Pancreas (tissue), 10 donors: ENCODE data around the gene TOR2A. TPM values are rescaled to one million over a fixed set of nuclear protein-coding genes. Genes with fewer than 3 reads are reported as not detected.

Source experiments
- ATAC-seq, 4 donors: fragments of 200-7000 bp; cut with Tn5 transposase; one replicate each; pipeline versions ENCODE4 v1.8.0 to v1.9.1; 2020; ENCODE audit warnings: mild to moderate bottlenecking in 4 of 4, moderate library complexity in 4 of 4
- DNase-seq, 6 donors: peaks; one replicate each; pipeline ENCODE4 v3.0.0-alpha.2; 2020
- FAIRE-seq: peaks from 2 replicates; lab custom pipeline; 2012; peaks lifted over from hg19 to GRCh38; lab: Jason Lieb, UNC
- H3K27ac ChIP-seq, 4 donors: fragments of 200-600 bp; sonication (generic); 1 replicate in 3 of 4; 2 replicates in 1 of 4; pipeline versions ENCODE4 v1.5.0 to v1.8.0; 2020
- H3K27me3 ChIP-seq, 4 donors: fragments of 200-600 bp; one replicate each; pipeline ENCODE4 v1.8.0; 2021
- H3K36me3 ChIP-seq, 3 donors: fragments of 200-600 bp; sonication (generic) in 1 of 3; one replicate each; pipeline versions ENCODE4 v1.5.0 to v1.8.0; 2020 to 2021
- H3K4me1 ChIP-seq, 3 donors: fragments of 200-600 bp; one replicate each; pipeline ENCODE4 v1.8.0; 2021
- H3K4me3 ChIP-seq, 4 donors: fragments of 200-600 bp; sonication (generic) in 2 of 4; one replicate each; pipeline versions ENCODE4 v1.5.0 to v1.8.0; 2020 to 2021
- H3K9me3 ChIP-seq, 4 donors: fragments of 200-600 bp; one replicate each; pipeline ENCODE4 v1.8.0; 2021
- WGBS, 2 donors: extraction: QIAGEN DNeasy Blood & Tissue Kit; methylation state at CpG; one replicate each; pipeline ENCODE4 v1.1.7; 2013; 5-methylcytosine and 5-hydroxymethylcytosine counted together
- intact Hi-C, 3 donors: fragments of 100-400 bp; cut with DNase I; formaldehyde crosslinking; loops; one replicate each; pipeline versions ENCODE4 v1.11.1 to v1.14.2; 2022
- polyA plus RNA-seq, 2 donors: library from polyadenylated mRNA; stranded (reverse); fragments of 200-250 nt; gene quantifications; one replicate each; pipeline ENCODE4 v1.2.3, GENCODE V29; 2013
- total RNA-seq, 6 donors: library from RNA; stranded (reverse); fragmentation: NEBNext Ultra II Directional in 4 of 6; extraction: Animal tissue kit (Norgen Biotek cat#: 25700) in 4 of 6; gene quantifications; one replicate each; pipeline versions ENCODE4 v1.2.1 to v1.2.4, GENCODE V29; 2021 to 2023
- TF ChIP-seq, protein P1 (sequence below), 4 donors: fragments of 200-600 bp; sonication (generic) in 3 of 4; IDR thresholded peaks; one replicate each; pipeline versions ENCODE4 v1.5.0 to v1.8.0; 2021; ENCODE audit warnings: antibody characterized with exemption in 4 of 4
- donor health status: healthy with polysubstance abuse.
- donor health status: DM: no; HTN: no; CAD: no; lungs with moderate emphysema.
- donor health status: DM: no; HTN: no; CAD: no.
- donor health status: control.
- donor health status: control.
- donor health status: Bipolar disorder and iron deficiency.
- donor health status: DM: yes; HTN: yes; CAD: no.
- donor health status: DM: no; HTN: no; CAD: no.
- donor health status: DM: no; HTN: no; CAD: no.
- donor health status: DM: yes; HTN: yes; CAD: no.

Gene TOR2A
- total and polyA plus RNA-seq, 8 donors = 4.2 to 17.5 (median 6.1) TPM

DNA sequence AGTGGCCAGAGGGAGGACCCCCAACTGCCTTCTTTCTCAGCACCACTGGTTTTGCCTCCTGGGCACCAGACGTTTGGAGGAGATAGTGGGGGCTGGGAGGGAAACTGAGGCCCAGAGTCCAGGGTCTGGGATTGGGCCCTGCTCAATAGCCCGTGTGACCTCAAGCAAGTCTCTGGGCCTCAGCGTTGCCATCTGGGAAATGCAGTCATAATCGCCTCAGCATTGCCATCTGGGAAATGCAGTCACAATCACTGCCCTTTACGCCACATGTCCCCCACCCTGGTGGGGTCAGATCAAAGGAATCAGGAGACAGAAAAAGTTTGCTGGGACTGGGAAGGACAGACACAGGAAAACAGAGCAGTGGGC is 41.8 kb upstream of the TOR2A start:
- H3K27ac ChIP-seq = no peak overlapping the region
- WGBS, 2 donors = 50 to 74% methylated on average over 5 of the region's 5 CpGs
- no peak for FAIRE-seq
- no peaks in the 10 kb centered on the region for H3K4me1 ChIP-seq
- TF ChIP-seq, protein P1, sequence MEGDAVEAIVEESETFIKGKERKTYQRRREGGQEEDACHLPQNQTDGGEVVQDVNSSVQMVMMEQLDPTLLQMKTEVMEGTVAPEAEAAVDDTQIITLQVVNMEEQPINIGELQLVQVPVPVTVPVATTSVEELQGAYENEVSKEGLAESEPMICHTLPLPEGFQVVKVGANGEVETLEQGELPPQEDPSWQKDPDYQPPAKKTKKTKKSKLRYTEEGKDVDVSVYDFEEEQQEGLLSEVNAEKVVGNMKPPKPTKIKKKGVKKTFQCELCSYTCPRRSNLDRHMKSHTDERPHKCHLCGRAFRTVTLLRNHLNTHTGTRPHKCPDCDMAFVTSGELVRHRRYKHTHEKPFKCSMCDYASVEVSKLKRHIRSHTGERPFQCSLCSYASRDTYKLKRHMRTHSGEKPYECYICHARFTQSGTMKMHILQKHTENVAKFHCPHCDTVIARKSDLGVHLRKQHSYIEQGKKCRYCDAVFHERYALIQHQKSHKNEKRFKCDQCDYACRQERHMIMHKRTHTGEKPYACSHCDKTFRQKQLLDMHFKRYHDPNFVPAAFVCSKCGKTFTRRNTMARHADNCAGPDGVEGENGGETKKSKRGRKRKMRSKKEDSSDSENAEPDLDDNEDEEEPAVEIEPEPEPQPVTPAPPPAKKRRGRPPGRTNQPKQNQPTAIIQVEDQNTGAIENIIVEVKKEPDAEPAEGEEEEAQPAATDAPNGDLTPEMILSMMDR (IDR thresholded peaks at IDR 0.05) = no peak
- H3K36me3 ChIP-seq = no peaks in the 10 kb centered on the region
- intact Hi-C loops = no loop called here
- peak overlapping the region in 1 of 4 donors; percentile 22 for H3K4me3 ChIP-seq
- no peaks in the 10 kb centered on the region for H3K9me3 ChIP-seq
- H3K27me3 ChIP-seq = no peaks in the 10 kb centered on the region
- peak in 1 of 6 donors; percentile 17 for DNase-seq
- ATAC-seq = no peak

DNA sequence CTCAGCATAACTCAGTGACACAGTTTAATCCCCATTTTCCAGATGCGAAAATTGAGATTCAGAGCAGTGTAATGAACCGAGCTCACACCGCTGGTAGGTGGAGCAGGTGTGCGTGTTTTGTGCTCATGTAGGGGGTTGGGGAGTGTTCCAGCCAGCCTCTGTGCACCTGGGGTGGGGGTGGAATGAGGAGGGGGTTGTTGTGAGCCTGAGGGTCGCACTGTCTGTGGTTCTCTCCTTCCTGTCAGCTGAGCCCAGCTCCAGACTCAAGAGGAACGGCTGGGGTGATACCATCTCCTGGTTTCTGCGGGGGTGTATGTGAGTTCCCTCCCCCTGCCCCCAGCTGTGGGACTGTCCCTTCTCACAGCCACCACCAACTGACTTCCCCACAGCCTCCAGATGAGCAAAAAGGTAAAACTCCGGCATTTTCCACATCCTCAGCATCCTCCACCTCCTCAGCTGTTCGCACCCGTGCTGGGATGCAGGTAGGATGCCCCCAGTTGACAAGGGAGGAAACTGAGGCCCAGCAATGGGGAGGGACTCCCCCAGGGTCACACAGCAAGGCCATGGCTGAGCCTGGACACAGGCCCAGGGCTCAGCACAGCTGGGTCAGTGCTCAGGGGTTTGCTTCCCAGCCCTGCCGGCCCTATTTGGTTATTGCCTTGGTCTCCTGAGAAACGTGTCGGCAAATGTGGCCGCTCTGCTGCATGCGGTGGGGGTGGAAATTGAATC is 41.3 kb upstream of the TOR2A start:
- no peaks in the 10 kb centered on the region for H3K4me1 ChIP-seq
- H3K27me3 ChIP-seq = no peaks in the 10 kb centered on the region
- H3K9me3 ChIP-seq = no peaks in the 10 kb centered on the region
- TF ChIP-seq, protein P1 (IDR thresholded peaks at IDR 0.05) = no peak
- FAIRE-seq = no peak
- no peaks in the 10 kb centered on the region for H3K36me3 ChIP-seq
- no peak overlapping the region for H3K27ac ChIP-seq
- peak overlapping the region in 1 of 4 donors; percentile 22 for H3K4me3 ChIP-seq
- peak in 1 of 4 donors; percentile 12 for ATAC-seq
- intact Hi-C loops = no loop called here
- 63 to 80% methylated on average over 14 to 15 of the region's 15 CpGs for WGBS, 2 donors
- peak in 1 of 6 donors; percentile 43 for DNase-seq

DNA sequence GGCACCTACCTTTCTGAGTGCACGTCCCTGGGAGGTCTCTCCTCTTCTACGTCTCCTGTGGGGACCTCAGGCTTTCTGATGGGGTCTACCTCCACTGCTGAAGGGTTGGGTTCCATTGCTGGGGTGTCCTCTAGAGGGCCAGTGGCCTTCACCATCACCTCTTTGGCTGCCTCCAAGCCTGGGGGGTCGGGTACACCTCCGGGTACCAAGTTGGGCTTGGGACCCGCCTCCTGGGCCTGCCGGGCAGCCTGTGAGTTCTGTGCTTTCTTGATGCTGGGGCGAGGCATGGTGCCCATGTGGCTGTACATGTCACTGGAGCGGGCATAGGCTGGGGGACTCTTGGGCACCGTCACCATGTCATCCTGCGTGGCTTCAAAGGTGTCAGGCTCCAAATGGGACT is 38.9 kb upstream of the TOR2A start:
- H3K4me3 ChIP-seq = no peak overlapping the region
- intact Hi-C loops = no loop called here
- H3K9me3 ChIP-seq = no peaks in the 10 kb centered on the region
- WGBS, 2 donors = 79% methylated on average over 10 of the region's 10 CpGs
- H3K36me3 ChIP-seq = no peaks in the 10 kb centered on the region
- H3K27me3 ChIP-seq = no peaks in the 10 kb centered on the region
- DNase-seq = peak in 1 of 6 donors; percentile 41
- no peak for ATAC-seq
- TF ChIP-seq, protein P1 (IDR thresholded peaks at IDR 0.05) = no peak
- H3K4me1 ChIP-seq = peaks cover 0 to 8% (median 4%) of the 10 kb centered on the region in 3 donors
- no peak for FAIRE-seq
- H3K27ac ChIP-seq = no peak overlapping the region

DNA sequence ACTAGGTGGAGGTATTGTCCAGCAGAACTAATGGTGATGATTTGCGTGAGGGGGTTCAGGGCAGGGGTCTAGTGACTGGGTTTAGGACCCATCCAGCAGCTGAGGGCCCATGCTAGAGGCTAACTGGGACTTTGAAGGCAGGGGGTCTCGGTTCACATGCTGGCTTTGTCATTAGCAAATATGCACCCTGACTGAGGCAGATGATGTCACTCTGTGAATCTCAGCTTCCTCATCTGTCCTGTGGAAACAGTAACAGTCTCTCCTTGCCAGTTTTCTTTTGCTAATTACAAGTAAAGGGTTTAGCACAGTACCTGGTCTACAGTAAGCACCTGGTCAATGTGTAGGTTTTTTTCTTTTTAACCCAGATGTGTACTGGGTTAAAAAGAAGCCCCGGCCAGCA is 38.2 kb upstream of the TOR2A start:
- TF ChIP-seq, protein P1 (IDR thresholded peaks at IDR 0.05) = no peak
- DNase-seq (no peak), ATAC-seq (no peak), FAIRE-seq (no peak)
- H3K36me3 ChIP-seq = no peaks in the 10 kb centered on the region
- H3K27me3 ChIP-seq = no peaks in the 10 kb centered on the region
- H3K27ac ChIP-seq = no peak overlapping the region
- H3K4me3 ChIP-seq = no peak overlapping the region
- H3K4me1 ChIP-seq = peaks cover 0 to 8% (median 4%) of the 10 kb centered on the region in 3 donors
- intact Hi-C loops = no loop called here
- 75 to 83% methylated on average over 3 of the region's 3 CpGs for WGBS, 2 donors
- no peaks in the 10 kb centered on the region for H3K9me3 ChIP-seq

DNA sequence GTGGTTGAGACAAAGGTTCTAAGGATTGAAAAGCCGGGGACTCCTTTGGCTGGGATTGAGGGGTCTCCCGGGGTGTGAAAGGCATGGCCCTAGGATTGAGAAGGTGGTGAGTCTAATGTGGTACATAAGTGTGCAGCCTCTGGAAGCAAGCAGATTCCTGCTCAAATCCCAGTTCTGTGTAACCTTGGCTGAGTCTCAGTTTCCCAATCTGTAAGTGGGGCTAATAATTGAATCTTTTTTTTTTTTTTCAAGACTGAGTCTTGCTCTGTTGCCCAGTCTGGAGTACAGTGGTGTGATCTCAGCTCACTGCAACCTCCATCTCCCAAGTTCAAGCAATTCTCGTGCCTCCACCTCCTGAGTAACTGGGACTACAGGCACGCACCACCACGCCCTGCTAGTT is 37.5 kb upstream of the TOR2A start:
- H3K36me3 ChIP-seq = no peaks in the 10 kb centered on the region
- intact Hi-C loops = no loop called here
- ATAC-seq = no peak
- WGBS, 2 donors = 92 to 97% methylated on average over 5 of the region's 5 CpGs
- FAIRE-seq = no peak
- TF ChIP-seq, protein P1 (IDR thresholded peaks at IDR 0.05) = no peak
- H3K4me1 ChIP-seq = peaks cover 0 to 8% (median 4%) of the 10 kb centered on the region in 3 donors
- H3K27ac ChIP-seq = no peak overlapping the region
- no peaks in the 10 kb centered on the region for H3K27me3 ChIP-seq
- H3K9me3 ChIP-seq = no peaks in the 10 kb centered on the region
- H3K4me3 ChIP-seq = no peak overlapping the region
- no peak for DNase-seq
